Right lobe of liver (tissue), 4 donors: ENCODE data around the gene ZNF605.

Experiments
- CTCF ChIP-seq, 4 donors: fragments of 200-600 bp in 3 of 4; fragments of 450-650 bp in 1 of 4; IDR thresholded peaks; one replicate each; pipeline versions ENCODE4 v1.5.1 to v1.8.0; 2016 to 2022; ENCODE audit warnings: antibody characterized with exemption in 4 of 4, mild to moderate bottlenecking in 2 of 4
- POLR2A ChIP-seq: fragments of 450-650 bp; IDR thresholded peaks from one replicate; pipeline ENCODE4 v1.6.1; 2017; ENCODE audit warnings: antibody characterized with exemption, mild to moderate bottlenecking
- donor health status: DM: no; HTN: no; CAD: no.
- donor health status: DM: no; HTN: no; CAD: no.
- donor health status: DM: no; HTN: yes; CAD: no.

- TF ChIP-seq POLR2A, result peak; percentile 65
- TF ChIP-seq CTCF (IDR thresholded peaks at IDR 0.05), result no peak
Observed at GRCh38 chr12:132986001-132986884, 30.1 kb upstream of the ZNF605 start, which contains the start of gene ZNF26.
